ENCODE results near the gene LANCL1. TPM values are rescaled to one million over a fixed set of nuclear protein-coding genes. Genes with fewer than 3 reads are reported as not detected.
A peak's percentile ranks its signal among the peaks of the same experiment; 100 is the strongest.

The LANCL1 gene
- total and polyA plus RNA-seq, 4 donors = 48.7 to 167 (median 67.3) TPM

- no peak overlapping the region for H3K4me3 ChIP-seq (ENCODE audit: low read depth, low read length)
- WGBS (ENCODE audit: insufficient coverage) = 0% methylated on average over 1 of the region's 7 CpGs
- DNase-seq (ENCODE audit: low read depth in 4 of 6, low spot score in 6 of 6) = peak; percentile 31 to 91 (median 56)
Observed at GRCh38 chr2:210503001-210503623, 26.6 kb upstream of the LANCL1 start.

GRCh38 chr2:210496512-210496911 is 20.0 kb upstream of the LANCL1 start:
- DNase-seq (ENCODE audit: low read depth in 4 of 6, low spot score in 6 of 6) = no peak
- no peaks in the 10 kb centered on the region for H3K4me1 ChIP-seq (ENCODE audit: control insufficient read depth, insufficient read depth, low read length)
- H3K27ac ChIP-seq (ENCODE audit: low read depth, low read length) = no peak overlapping the region
- no peaks in the 10 kb centered on the region for H3K27me3 ChIP-seq (ENCODE audit: control insufficient read depth, insufficient read depth, low read length)
- 83% methylated on average over 1 of the region's 3 CpGs for WGBS (ENCODE audit: insufficient coverage)
- H3K4me3 ChIP-seq (ENCODE audit: low read depth, low read length) = no peak overlapping the region
- H3K9me3 ChIP-seq (ENCODE audit: control insufficient read depth, insufficient read depth, low read length) = no peaks in the 10 kb centered on the region
- no peaks in the 10 kb centered on the region for H3K36me3 ChIP-seq (ENCODE audit: control insufficient read depth, insufficient read depth, low read length)

More at GRCh38 chr2:210503001-210503623, 26.6 kb upstream of the LANCL1 start:
- no peaks in the 10 kb centered on the region for H3K27me3 ChIP-seq (ENCODE audit: control insufficient read depth, insufficient read depth, low read length)
- no peaks in the 10 kb centered on the region for H3K9me3 ChIP-seq (ENCODE audit: control insufficient read depth, insufficient read depth, low read length)
- no peak overlapping the region for H3K27ac ChIP-seq (ENCODE audit: low read depth, low read length)
- H3K36me3 ChIP-seq (ENCODE audit: control insufficient read depth, insufficient read depth, low read length) = no peaks in the 10 kb centered on the region
- no peaks in the 10 kb centered on the region for H3K4me1 ChIP-seq (ENCODE audit: control insufficient read depth, insufficient read depth, low read length)

- no peak for DNase-seq (ENCODE audit: low read depth in 4 of 6, low spot score in 6 of 6)
- WGBS (ENCODE audit: insufficient coverage) = 90% methylated on average over 2 of the region's 3 CpGs
Observed at GRCh38 chr2:210493528-210493927, 17.0 kb upstream of the LANCL1 start.

GRCh38 chr2:210481601-210482175 is 5.1 kb upstream of the LANCL1 start:
- Histone ChIP-seq H3K27ac (ENCODE audit: low read depth, low read length) (no peak overlapping the region), H3K4me3 (ENCODE audit: low read depth, low read length) (no peak overlapping the region), H3K4me1 (ENCODE audit: control insufficient read depth, insufficient read depth, low read length) (no peaks in the 10 kb centered on the region), H3K27me3 (ENCODE audit: control insufficient read depth, insufficient read depth, low read length) (no peaks in the 10 kb centered on the region), H3K36me3 (ENCODE audit: control insufficient read depth, insufficient read depth, low read length) (no peaks in the 10 kb centered on the region), H3K9me3 (ENCODE audit: control insufficient read depth, insufficient read depth, low read length) (no peaks in the 10 kb centered on the region)
- 0% methylated on average over 1 of the region's 2 CpGs for WGBS (ENCODE audit: insufficient coverage)
- no peak for DNase-seq (ENCODE audit: low read depth in 4 of 6, low spot score in 6 of 6)

More at GRCh38 chr2:210493528-210493927, 17.0 kb upstream of the LANCL1 start:
- Histone ChIP-seq H3K4me3 (ENCODE audit: low read depth, low read length) (no peak overlapping the region), H3K4me1 (ENCODE audit: control insufficient read depth, insufficient read depth, low read length) (no peaks in the 10 kb centered on the region), H3K9me3 (ENCODE audit: control insufficient read depth, insufficient read depth, low read length) (no peaks in the 10 kb centered on the region), H3K27ac (ENCODE audit: low read depth, low read length) (no peak overlapping the region), H3K27me3 (ENCODE audit: control insufficient read depth, insufficient read depth, low read length) (no peaks in the 10 kb centered on the region), H3K36me3 (ENCODE audit: control insufficient read depth, insufficient read depth, low read length) (no peaks in the 10 kb centered on the region)

GRCh38 chr2:210480764-210481163 is 4.2 kb upstream of the LANCL1 start:
- no peaks in the 10 kb centered on the region for H3K27me3 ChIP-seq (ENCODE audit: control insufficient read depth, insufficient read depth, low read length)
- peak in 1 of 6 donors; percentile 35 for DNase-seq (ENCODE audit: low read depth in 4 of 6, low spot score in 6 of 6)
- H3K9me3 ChIP-seq (ENCODE audit: control insufficient read depth, insufficient read depth, low read length) = no peaks in the 10 kb centered on the region
- no peak overlapping the region for H3K27ac ChIP-seq (ENCODE audit: low read depth, low read length)
- no peaks in the 10 kb centered on the region for H3K4me1 ChIP-seq (ENCODE audit: control insufficient read depth, insufficient read depth, low read length)
- 67% methylated on average over 1 of the region's 2 CpGs for WGBS (ENCODE audit: insufficient coverage)
- H3K4me3 ChIP-seq (ENCODE audit: low read depth, low read length) = no peak overlapping the region
- no peaks in the 10 kb centered on the region for H3K36me3 ChIP-seq (ENCODE audit: control insufficient read depth, insufficient read depth, low read length)

GRCh38 chr2:210480079-210480478 is 3.5 kb upstream of the LANCL1 start:
- Histone ChIP-seq H3K4me1 (ENCODE audit: control insufficient read depth, insufficient read depth, low read length) (peaks cover 3% of the 10 kb centered on the region), H3K27ac (ENCODE audit: low read depth, low read length) (no peak overlapping the region), H3K4me3 (ENCODE audit: low read depth, low read length) (no peak overlapping the region), H3K27me3 (ENCODE audit: control insufficient read depth, insufficient read depth, low read length) (no peaks in the 10 kb centered on the region), H3K9me3 (ENCODE audit: control insufficient read depth, insufficient read depth, low read length) (no peaks in the 10 kb centered on the region), H3K36me3 (ENCODE audit: control insufficient read depth, insufficient read depth, low read length) (no peaks in the 10 kb centered on the region)
- no peak for DNase-seq (ENCODE audit: low read depth in 4 of 6, low spot score in 6 of 6)
- WGBS (ENCODE audit: insufficient coverage) = 94% methylated on average over 2 of the region's 3 CpGs

GRCh38 chr2:210478661-210479060 is 2.1 kb upstream of the LANCL1 start:
- no peak for DNase-seq (ENCODE audit: low read depth in 4 of 6, low spot score in 6 of 6)
- Histone ChIP-seq H3K27ac (ENCODE audit: low read depth, low read length) (no peak overlapping the region), H3K4me1 (ENCODE audit: control insufficient read depth, insufficient read depth, low read length) (peaks cover 7% of the 10 kb centered on the region), H3K4me3 (ENCODE audit: low read depth, low read length) (no peak overlapping the region), H3K27me3 (ENCODE audit: control insufficient read depth, insufficient read depth, low read length) (no peaks in the 10 kb centered on the region), H3K36me3 (ENCODE audit: control insufficient read depth, insufficient read depth, low read length) (no peaks in the 10 kb centered on the region), H3K9me3 (ENCODE audit: control insufficient read depth, insufficient read depth, low read length) (no peaks in the 10 kb centered on the region)
- WGBS (ENCODE audit: insufficient coverage) = no CpG with 5 or more reads among the region's 2 CpGs

GRCh38 chr2:210477496-210477895 is 937 bp upstream of the LANCL1 start:
- H3K4me3 ChIP-seq (ENCODE audit: low read depth, low read length) = peak overlapping the region; percentile 96
- H3K9me3 ChIP-seq (ENCODE audit: control insufficient read depth, insufficient read depth, low read length) = no peaks in the 10 kb centered on the region
- H3K4me1 ChIP-seq (ENCODE audit: control insufficient read depth, insufficient read depth, low read length) = peaks cover 7% of the 10 kb centered on the region
- H3K27me3 ChIP-seq (ENCODE audit: control insufficient read depth, insufficient read depth, low read length) = no peaks in the 10 kb centered on the region
- peaks cover 4% of the 10 kb centered on the region for H3K36me3 ChIP-seq (ENCODE audit: control insufficient read depth, insufficient read depth, low read length)
- no peak overlapping the region for H3K27ac ChIP-seq (ENCODE audit: low read depth, low read length)
- 50% methylated on average over 1 of the region's 3 CpGs for WGBS (ENCODE audit: insufficient coverage)
- DNase-seq (ENCODE audit: low read depth in 4 of 6, low spot score in 6 of 6) = peak in 1 of 6 donors; percentile 41

GRCh38 chr2:210475706-210476105 is 853 bp downstream of the LANCL1 start:
- H3K9me3 ChIP-seq (ENCODE audit: control insufficient read depth, insufficient read depth, low read length) = no peaks in the 10 kb centered on the region
- peak overlapping the region; percentile 88 for H3K27ac ChIP-seq (ENCODE audit: low read depth, low read length)
- 6% methylated on average over 3 of the region's 6 CpGs for WGBS (ENCODE audit: insufficient coverage)
- H3K27me3 ChIP-seq (ENCODE audit: control insufficient read depth, insufficient read depth, low read length) = no peaks in the 10 kb centered on the region
- H3K36me3 ChIP-seq (ENCODE audit: control insufficient read depth, insufficient read depth, low read length) = peaks cover 4% of the 10 kb centered on the region
- H3K4me3 ChIP-seq (ENCODE audit: low read depth, low read length) = peak overlapping the region; percentile 96
- peaks cover 7% of the 10 kb centered on the region for H3K4me1 ChIP-seq (ENCODE audit: control insufficient read depth, insufficient read depth, low read length)
- peak in 2 of 6 donors; percentile 43 to 70 for DNase-seq (ENCODE audit: low read depth in 4 of 6, low spot score in 6 of 6)

- WGBS (ENCODE audit: insufficient coverage) = no CpG with 5 or more reads among the region's 1 CpG
- Histone ChIP-seq H3K36me3 (ENCODE audit: control insufficient read depth, insufficient read depth, low read length) (peaks cover 4% of the 10 kb centered on the region), H3K4me1 (ENCODE audit: control insufficient read depth, insufficient read depth, low read length) (peaks cover 7% of the 10 kb centered on the region), H3K27me3 (ENCODE audit: control insufficient read depth, insufficient read depth, low read length) (no peaks in the 10 kb centered on the region), H3K9me3 (ENCODE audit: control insufficient read depth, insufficient read depth, low read length) (no peaks in the 10 kb centered on the region), H3K4me3 (ENCODE audit: low read depth, low read length) (no peak overlapping the region), H3K27ac (ENCODE audit: low read depth, low read length) (no peak overlapping the region)
- DNase-seq (ENCODE audit: low read depth in 4 of 6, low spot score in 6 of 6) = peak in 1 of 6 donors; percentile 29
Observed at GRCh38 chr2:210474776-210475175, 1.8 kb downstream of the LANCL1 start.

All from spinal cord (tissue), 10 donors.